GM12892 (cell line): ENCODE results near the gene FAM180B.

Source experiments
- POLR2A ChIP-seq: IDR thresholded peaks from 2 replicates; pipeline ENCODE4 v1.6.1; 2011; ENCODE audit warnings: low read depth, low read length, control low read depth
- POLR2AphosphoS5 ChIP-seq: IDR thresholded peaks from 2 replicates; pipeline ENCODE4 v1.6.1; 2011; ENCODE audit warnings: low read depth, low read length, control low read depth
- TAF1 ChIP-seq: IDR thresholded peaks from 2 replicates; pipeline ENCODE4 v1.6.1; 2011; ENCODE audit warnings: low read depth, mild to moderate bottlenecking, control low read depth, low read length, borderline replicate concordance

DNA sequence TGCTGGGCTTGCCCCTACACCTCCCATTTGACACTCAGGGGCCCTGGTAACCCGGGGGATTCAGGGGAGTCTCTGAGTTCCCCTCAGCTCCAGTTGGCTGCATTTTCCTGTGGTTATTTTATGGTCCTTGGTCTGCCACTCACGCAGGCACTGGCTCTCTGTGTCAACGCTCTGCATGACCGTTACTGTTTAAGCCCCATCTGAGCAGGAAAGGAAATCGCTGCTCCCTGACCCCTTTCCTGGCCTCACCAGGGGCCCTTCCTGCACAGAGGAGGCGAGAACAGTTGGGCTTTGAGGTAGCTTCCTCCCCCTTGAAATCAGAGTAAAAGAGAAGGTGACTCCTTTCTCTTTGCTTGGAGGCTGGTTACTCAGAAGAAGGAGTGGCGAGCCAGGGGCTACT is 5.3 kb downstream of the FAM180B start:
- no peak for TF ChIP-seq POLR2A
- no peak for TF ChIP-seq POLR2AphosphoS5
- no peak for TF ChIP-seq TAF1
